HG03060 (cell line): ENCODE measurements around the gene BCAS3.

Experiments used
- ATAC-seq: cut with Tn5 transposase; IDR thresholded peaks from one replicate; pipeline ENCODE4 v1.9.1; 2021; ENCODE audit warnings: low read depth, moderate number of reproducible peaks; ENCODE audit not compliant: unreplicated experiment

Gene BCAS3

GRCh38 chr17:61296058-61296457 lies 618.4 kb downstream of the BCAS3 start:
- no peak for ATAC-seq

- ATAC-seq = no peak
Measured at GRCh38 chr17:61299517-61300513, 622.2 kb downstream of the BCAS3 start.

DNA sequence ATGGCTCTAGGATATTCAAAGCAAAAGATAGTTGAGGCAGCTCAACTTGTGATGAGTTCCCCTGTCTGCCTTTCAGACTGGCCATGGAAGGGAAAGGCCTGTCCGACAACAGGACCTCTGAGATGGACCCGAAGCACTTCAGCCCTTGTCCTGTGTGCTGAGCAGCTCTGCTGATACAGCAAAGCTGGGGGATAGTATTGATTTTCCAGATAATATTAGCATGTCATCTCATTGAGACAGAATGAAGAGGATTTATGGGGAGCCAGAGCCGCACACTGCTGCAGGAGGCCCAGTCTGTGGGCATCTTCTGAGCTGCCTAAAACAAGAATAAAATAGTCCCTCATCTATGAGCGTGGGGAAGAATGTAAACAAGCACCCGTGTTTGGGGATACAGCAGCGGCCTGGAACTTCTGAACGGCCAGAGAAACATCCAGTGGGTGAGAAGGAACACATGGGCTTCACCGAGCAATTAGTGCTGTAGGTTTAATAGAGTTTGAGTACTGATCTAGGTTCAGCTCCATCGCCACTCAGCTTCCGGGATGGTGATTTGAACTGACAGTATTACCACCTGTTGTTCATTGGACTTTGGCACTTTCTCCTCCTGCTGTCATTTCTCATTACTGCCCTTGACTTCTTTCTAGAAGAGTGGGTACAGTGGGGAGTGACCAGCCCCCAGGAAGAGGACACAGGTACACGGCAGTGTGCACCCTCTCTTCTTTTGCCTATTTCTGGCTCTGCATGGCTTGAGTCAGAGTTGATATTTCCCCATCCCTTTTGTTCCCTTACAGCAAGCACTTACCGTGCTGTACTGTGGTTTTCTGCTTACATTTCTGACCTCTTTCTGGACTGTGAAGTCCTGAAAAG lies 625.5 kb downstream of the BCAS3 start:
- no peak for ATAC-seq

- ATAC-seq = no peak
Measured at GRCh38 chr17:61303817-61304096, 626.1 kb downstream of the BCAS3 start.

- no peak for ATAC-seq
Measured at GRCh38 chr17:61305024-61305423, 627.4 kb downstream of the BCAS3 start.

- ATAC-seq = no peak
Measured at GRCh38 chr17:61306003-61306402, 628.4 kb downstream of the BCAS3 start.

DNA sequence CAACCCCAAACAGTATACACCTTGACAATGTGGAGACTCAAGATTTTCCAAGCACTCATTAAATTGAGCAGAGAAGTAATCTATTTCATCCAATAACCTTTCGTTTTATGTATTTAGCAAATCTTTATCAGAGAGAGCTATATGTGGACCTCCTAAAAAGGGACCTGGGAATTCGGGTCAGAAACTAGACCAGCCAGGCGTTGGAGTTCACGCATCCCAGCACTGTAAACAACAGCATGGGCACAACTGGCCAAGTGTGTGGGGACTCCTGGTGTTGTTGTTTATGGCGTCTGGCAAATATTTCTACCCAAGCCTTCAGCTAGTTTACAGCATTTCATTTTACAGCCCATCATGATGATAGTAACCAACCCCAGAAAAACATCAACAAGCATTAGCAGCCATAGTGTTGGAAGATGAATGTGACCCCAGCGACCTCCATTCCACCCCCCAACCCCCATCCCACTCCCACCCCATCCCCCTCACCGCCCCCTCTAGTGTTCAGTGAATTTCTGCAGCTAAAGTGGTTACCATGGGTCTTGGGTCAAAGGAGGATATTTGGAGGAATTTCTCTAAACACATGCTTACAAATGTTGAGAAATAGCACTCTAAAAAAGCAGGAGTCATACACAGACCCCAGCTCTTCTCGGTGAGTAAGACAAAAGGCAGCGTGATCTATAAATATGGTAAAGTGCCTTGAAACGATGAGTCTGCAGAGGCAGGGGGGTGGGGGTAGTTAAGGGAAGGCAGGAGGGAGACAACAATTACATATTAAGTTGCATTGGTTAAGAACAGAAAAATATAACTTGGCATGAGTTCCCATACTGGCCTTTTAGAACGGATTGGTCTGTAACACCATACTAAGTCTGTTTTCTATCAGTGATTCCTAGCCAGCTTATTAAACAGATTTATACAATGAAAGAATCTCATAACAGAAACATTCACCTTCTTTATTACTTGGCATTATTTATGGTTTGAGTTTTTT lies 630.5 kb downstream of the BCAS3 start:
- no peak for ATAC-seq

DNA sequence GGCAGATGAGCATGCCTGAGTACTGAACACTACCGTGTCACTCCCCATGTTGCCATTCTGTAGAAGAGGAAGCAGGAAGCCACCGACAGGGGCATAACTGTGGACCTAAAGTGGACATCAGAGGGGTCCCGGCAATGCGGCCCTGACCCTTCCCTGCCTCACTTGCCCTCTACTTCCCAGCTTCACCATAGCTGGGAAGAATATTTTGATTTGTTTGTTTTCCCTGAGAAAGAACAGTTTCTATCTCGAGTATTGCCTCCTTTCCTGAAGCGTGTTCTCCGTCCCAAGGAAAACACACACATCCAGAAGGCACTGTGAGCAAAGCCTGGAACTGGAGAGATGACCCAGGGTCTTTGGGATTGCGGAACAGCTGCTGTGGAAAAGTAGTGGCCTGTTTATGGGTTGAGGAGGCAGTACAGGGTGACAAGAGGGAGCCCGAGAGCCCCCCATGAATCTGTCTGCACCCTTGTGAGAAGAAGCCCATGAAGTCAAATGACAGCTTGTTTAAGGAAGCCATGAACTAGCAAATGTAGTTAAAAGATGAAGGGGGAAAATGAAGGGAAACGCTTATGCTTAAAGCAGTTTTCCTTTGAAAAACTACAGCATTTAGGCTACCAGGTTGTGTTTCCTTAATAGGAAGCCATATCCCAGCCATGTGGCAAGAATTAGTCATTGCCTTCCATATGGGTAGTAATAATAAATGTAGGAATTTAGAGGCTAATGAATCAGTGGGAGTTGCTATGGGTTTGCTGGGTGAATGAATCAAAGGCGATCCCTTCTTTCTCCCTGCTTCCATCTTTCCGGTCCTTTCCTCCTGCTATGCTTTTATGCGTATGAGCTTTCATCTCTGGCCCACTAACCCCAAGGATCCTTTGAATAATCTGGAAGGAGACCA lies 632.0 kb downstream of the BCAS3 start:
- no peak for ATAC-seq

DNA sequence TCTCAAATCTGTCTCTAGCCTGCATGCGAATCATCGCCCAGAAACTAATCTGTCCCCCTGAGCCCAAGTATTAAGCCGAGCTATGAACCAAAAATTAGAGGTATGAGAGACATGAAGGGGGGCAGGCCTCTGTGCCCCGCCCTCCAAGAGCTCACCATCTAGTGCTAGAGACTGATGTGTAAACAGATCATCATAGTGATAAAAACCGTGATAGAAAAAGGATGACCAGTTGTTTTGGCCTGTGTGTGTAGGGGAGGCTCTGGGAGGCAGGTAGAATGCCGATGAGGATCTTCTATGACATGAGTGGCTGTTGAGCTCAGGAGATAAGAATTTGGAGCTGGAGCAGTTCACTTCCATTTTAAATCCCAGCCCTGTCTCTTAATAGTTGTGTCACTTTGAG lies 632.9 kb downstream of the BCAS3 start:
- ATAC-seq = no peak

DNA sequence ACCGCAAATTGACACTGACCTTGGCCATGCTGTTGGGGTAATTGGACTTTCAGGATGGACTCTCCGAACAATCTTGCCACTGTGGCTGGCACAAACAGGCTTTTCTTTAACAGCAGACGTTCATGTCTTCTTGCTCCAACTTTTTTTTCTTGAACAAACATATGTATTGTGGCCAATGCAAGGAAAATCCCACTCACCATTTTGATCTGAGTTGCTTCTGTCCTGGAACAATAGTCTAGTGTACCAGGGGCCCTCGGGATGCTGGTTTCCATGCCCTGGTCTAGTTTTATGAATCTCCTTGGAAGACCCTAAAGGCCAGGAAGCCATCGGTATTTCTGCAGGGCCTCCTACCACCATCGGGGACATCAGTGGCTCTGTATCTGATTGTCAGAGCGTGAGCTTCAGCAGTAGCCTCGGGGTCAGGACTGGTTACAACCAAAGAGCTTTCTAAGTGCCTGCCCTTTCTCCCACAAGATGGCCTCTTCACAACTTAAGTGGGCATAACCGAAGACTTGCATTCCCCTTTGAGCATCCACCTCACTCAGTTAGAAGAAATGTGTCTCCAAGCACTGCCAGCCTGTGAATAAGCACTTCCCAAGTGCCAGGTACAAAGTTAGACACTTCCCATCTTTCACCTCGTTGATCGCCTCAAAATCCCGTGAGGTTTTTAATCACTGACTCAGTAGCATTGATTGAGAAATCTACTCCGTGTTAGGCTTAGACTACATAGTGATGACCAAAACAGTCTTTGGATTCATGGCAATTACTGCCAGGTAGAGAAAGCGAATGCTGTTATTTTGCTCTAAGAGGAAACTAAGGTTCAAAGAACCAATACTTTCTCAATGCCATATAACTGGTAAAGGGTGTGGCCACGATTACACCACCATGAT lies 635.0 kb downstream of the BCAS3 start:
- no peak for ATAC-seq

DNA sequence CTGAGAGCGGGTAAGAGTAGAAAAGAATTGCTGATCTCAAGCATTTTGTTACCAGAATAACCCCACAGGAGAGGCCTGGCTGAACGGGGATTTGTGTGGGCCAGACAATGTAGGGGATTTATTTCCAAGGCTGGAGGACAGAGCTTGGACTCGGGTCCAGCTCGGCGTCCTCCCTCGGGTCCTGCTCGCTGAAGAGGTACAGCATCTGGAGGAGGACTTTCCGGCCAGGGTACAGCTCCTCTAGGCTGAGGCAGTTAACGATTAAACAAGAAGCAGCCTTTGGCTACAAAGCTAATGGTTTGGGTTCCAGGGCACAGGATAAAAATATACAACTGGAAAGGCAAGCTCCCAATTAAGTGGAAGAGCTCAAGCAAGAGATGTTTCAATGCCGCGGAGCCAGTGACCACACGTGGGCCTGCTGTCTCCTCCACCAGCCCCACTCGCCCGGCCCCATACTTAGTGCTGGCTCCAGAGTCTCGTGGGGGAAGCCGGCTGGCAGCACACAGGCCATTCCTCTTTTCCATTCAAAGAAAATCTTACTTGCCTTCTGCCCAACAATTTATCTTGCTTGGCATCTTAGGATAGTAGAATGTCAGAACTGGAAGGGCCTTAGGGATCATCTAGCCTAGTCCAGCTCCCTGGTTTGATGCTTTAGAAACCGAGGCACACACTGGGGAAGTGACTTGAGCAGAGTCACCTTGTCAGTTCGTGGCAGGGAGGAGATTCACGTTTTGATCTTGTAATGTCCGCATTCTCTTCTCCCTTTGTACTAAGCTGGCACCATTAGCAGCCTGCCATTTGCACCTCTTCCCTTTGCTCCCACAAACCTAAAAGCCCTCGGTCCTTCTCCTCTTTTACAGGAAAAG lies 636.0 kb downstream of the BCAS3 start:
- ATAC-seq = no peak

DNA sequence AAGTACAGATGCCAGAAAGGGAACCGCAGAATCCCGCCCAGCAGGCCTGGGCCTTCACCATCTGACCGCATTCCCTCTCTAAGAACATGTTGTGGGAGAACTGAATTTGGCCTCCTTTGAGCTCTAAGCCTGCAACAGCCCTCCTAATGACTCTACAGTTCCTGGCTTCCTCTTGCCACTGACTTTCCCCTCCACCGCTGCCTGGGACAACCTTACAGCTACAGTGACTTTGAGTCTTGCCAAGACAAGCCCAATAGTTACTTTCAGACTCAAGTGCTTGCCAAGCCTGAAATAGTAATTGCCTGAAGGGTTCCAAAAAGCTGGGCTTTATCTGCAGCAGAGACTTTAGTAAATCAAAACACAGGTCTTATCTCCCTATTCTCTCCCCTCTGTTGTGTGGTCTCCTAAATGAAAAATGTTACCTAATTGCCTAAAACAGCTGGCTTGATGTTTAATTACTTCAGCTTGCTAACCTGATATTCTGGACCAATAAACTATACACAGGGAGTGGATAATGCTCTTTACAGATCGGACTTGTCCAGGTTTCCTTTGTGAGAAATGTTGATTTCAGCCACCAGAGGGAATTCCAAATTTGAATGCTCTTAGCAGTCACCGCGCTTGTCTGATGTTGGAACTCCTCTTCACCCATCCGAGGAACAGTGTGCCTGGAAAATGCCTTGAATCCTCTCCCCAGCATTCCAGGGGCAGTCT lies 636.9 kb downstream of the BCAS3 start:
- ATAC-seq = no peak

- no peak for ATAC-seq
Measured at GRCh38 chr17:61316633-61317032, 639.0 kb downstream of the BCAS3 start.

DNA sequence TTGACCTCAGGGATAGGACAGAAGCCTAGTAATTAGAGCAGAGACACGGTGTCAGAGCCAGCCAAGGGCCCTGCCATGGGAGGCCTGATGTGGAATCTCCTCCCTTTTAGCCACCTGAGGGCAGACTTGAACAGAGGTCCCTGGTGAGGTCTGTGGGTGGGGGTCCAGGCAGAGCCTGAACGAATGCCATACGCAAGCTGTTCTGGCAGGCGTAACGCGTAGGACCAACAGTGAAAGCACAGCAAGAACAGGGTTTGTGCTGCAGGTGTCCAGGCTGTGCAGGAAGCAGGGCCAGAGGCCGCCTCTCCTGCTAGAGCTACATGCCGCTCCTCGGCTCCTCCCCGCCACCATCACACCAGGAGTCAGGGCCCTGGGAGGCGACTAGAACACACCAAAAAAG lies 640.1 kb downstream of the BCAS3 start:
- no peak for ATAC-seq

DNA sequence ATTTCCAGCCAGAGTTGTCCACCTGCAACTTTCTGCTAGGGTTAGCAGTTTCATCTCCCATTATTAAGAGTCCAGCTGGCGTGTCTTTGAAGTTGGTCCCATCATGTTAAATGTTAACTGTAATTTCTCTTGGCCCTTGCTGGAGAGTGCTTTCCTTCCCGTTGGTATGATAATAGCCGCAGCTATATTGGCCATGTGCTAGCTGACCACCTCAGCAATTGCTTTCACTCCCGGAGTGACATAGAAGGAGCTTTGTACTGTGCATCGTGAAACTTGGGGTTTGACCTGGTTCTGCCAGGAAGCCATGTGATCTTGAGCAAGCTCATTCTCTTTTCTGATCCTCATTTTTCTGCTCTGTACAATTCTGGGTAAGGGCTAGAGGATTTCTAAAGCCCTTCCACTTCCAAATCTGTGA lies 641.0 kb downstream of the BCAS3 start:
- no peak for ATAC-seq

DNA sequence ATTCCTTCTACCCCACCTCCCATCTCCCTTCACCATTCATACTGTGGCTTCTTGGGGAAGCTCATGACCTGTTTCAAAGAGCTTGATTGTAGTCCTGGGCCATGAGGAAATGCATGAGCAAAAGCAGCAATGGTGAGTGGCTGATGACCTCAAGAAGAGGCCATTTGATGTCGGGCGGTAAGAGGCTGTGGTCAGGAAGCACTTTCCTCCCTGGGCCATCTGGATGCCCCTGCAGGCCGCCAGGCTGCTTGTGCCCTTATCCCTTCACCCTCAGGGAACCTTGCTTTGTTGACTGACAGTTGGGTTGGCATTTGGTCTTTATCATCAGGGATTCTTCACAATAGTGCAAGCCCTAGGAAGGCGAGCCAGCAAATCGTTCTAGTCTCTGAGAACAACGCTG lies 643.7 kb downstream of the BCAS3 start:
- ATAC-seq = no peak
